HepG2 (cell line): ENCODE data around the gene PPP1R13B. TPM values are rescaled to one million over a fixed set of nuclear protein-coding genes. Genes with fewer than 3 reads are reported as not detected.

Experiments used
- ATAC-seq: fragments of 200-7000 bp; cut with Tn5 transposase; 3 replicates; pipeline ENCODE4 v1.9.1; 2020; ENCODE audit warnings: mild to moderate bottlenecking, moderate library complexity
- BruUV-seq: library from RNA; stranded (reverse); fragments of 400-500 nt; replicated peaks from 2 replicates; lab custom pipeline; 2021; lab: Mats Ljungman, UMichigan
- CTCF ChIA-PET: fragments of 300-600 bp; formaldehyde crosslinking; extraction: SDS; loops from one replicate; lab custom pipeline; 2021; ENCODE audit warnings: low total read pairs, inconsistent platforms, low intra/inter-chr PET ratio; lab: Yijun Ruan, JAX
- POLR2A ChIA-PET: fragments of 350-600 bp; sonication (Branson Sonifier 250); formaldehyde crosslinking; loops from one replicate; lab custom pipeline; 2020; ENCODE audit warnings: antibody characterized with exemption, inconsistent platforms; lab: Yijun Ruan, JAX
- DNase-seq: peaks from one replicate; pipeline ENCODE4 v3.0.0-alpha.2; 2015; ENCODE audit warnings: low spot score
- FAIRE-seq: peaks from 3 replicates; lab custom pipeline; 2011; peaks lifted over from hg19 to GRCh38; lab: Jason Lieb, UNC
- H2AFZ ChIP-seq: one replicate; pipeline ENCODE4 v1.6.1; 2011; ENCODE audit warnings: low read length, inconsistent platforms
- H3K27ac ChIP-seq: fragments of 300-600 bp; 3 replicates; pipeline ENCODE4 v1.8.0; 2011; ENCODE audit warnings: mixed run types, mild to moderate bottlenecking, mixed read lengths, low read length, inconsistent platforms; ENCODE audit not compliant: insufficient read depth; ENCODE audit errors: extremely low read length
- H3K27me3 ChIP-seq, 2 experiments: fragments of 200-600 bp in 1 of 2; 2 replicates in 1 of 2; 3 replicates in 1 of 2; pipeline versions ENCODE4 v1.6.0 to v1.8.0; 2011; ENCODE audit warnings: low read length in 2 of 2, mild to moderate bottlenecking in 2 of 2, moderate library complexity in 2 of 2, inconsistent platforms in 1 of 2; ENCODE audit not compliant: insufficient read depth in 2 of 2, control insufficient read depth in 1 of 2
- H3K36me3 ChIP-seq, 2 experiments: fragments of 200-600 bp in 1 of 2; replicated peaks in 1 of 2; 2 replicates in 1 of 2; 3 replicates in 1 of 2; pipeline versions ENCODE4 v1.5.1 to v1.8.0; 2011; ENCODE audit warnings: low read length in 2 of 2, inconsistent platforms in 1 of 2; ENCODE audit not compliant: insufficient read depth in 2 of 2, control insufficient read depth in 1 of 2
- H3K4me1 ChIP-seq: 2 replicates; pipeline ENCODE4 v1.5.1; 2012; ENCODE audit warnings: low read length, inconsistent platforms; ENCODE audit not compliant: insufficient read depth
- H3K4me2 ChIP-seq: 2 replicates; pipeline ENCODE4 v1.6.0; 2011; ENCODE audit warnings: low read depth, low read length, inconsistent platforms
- H3K4me3 ChIP-seq, 3 experiments: fragments of 200-600 bp in 1 of 3; sonication (generic), shearing (Covaris generic) in 1 of 3; replicated peaks in 1 of 3; 2 replicates each; pipeline ENCODE4 v1.5.1; 2011 to 2016; ENCODE audit warnings: low read length in 3 of 3, inconsistent platforms in 2 of 3, low read depth in 2 of 3, mild to moderate bottlenecking in 2 of 3, control low read depth in 1 of 3, mixed read lengths in 1 of 3; ENCODE audit not compliant: insufficient read depth in 1 of 3
- H3K79me2 ChIP-seq: one replicate; pipeline ENCODE4 v1.6.1; 2011; ENCODE audit warnings: low read length, inconsistent platforms; ENCODE audit not compliant: insufficient read depth
- H3K9ac ChIP-seq: 2 replicates; pipeline ENCODE4 v1.6.0; 2011; ENCODE audit warnings: mild to moderate bottlenecking, low read depth, low read length, inconsistent platforms; ENCODE audit not compliant: insufficient read depth
- H3K9me3 ChIP-seq: 2 replicates; pipeline ENCODE4 v1.5.1; 2012; ENCODE audit warnings: mild to moderate bottlenecking, low read length
- H4K20me1 ChIP-seq: 2 replicates; pipeline ENCODE4 v1.6.0; 2011; ENCODE audit warnings: inconsistent platforms, mild to moderate bottlenecking, low read length, moderate library complexity; ENCODE audit not compliant: insufficient read depth
- AGO2 ChIP-seq: fragments of 200-400 bp; formaldehyde crosslinking; optimal IDR thresholded peaks from 2 replicates; pipeline ENCODE3; 2017; ENCODE audit warnings: mild to moderate bottlenecking, low read depth, low read length, moderate library complexity
- AKAP8 ChIP-seq: sonication (generic); formaldehyde crosslinking; IDR thresholded peaks from 2 replicates; pipeline ENCODE4 v1.5.1; 2020; ENCODE audit warnings: mild to moderate bottlenecking, missing genetic modification reagents
- HNRNPK ChIP-seq: fragments of 200-400 bp; formaldehyde crosslinking; IDR thresholded peaks from 2 replicates; pipeline ENCODE4 v1.6.1; 2018; ENCODE audit warnings: low read length, low read depth, moderate library complexity, mild to moderate bottlenecking; ENCODE audit not compliant: poor library complexity, severe bottlenecking
- HNRNPLL ChIP-seq: fragments of 200-400 bp; formaldehyde crosslinking; IDR thresholded peaks from 2 replicates; pipeline ENCODE4 v1.6.1; 2017; ENCODE audit warnings: mild to moderate bottlenecking, low read depth, low read length; ENCODE audit not compliant: poor library complexity, severe bottlenecking
- MTA1 ChIP-seq: sonication (generic); formaldehyde crosslinking; IDR thresholded peaks from 2 replicates; pipeline ENCODE4 v1.4.0; 2020; ENCODE audit warnings: missing genetic modification reagents, mild to moderate bottlenecking, borderline replicate concordance
- RBM22 ChIP-seq: fragments of 200-400 bp; formaldehyde crosslinking; optimal IDR thresholded peaks from 2 replicates; pipeline ENCODE3; 2017; ENCODE audit warnings: mild to moderate bottlenecking, low read length, moderate library complexity
- REXO4 ChIP-seq: sonication (generic); formaldehyde crosslinking; IDR thresholded peaks from 2 replicates; pipeline ENCODE4 v1.8.0; 2022; ENCODE audit warnings: missing genetic modification reagents, mild to moderate bottlenecking, borderline replicate concordance
- SMAD9 ChIP-seq: sonication (generic); formaldehyde crosslinking; IDR thresholded peaks from 2 replicates; pipeline ENCODE4 v1.5.1; 2020; ENCODE audit warnings: mild to moderate bottlenecking, missing genetic modification reagents
- ZNF354B ChIP-seq: sonication (generic); formaldehyde crosslinking; IDR thresholded peaks from 2 replicates; pipeline ENCODE4 v1.8.0; 2022; ENCODE audit warnings: mild to moderate bottlenecking, missing genetic modification reagents
- ZNF83 ChIP-seq: sonication (generic); formaldehyde crosslinking; IDR thresholded peaks from 2 replicates; pipeline ENCODE4 v1.4.0; 2020; ENCODE audit warnings: missing genetic modification reagents, mild to moderate bottlenecking, borderline replicate concordance
- WGBS: methylation state at CpG from one replicate; pipeline ENCODE4 v1.1.6; 2017; ENCODE audit warnings: low lambda C conversion rate; 5-methylcytosine and 5-hydroxymethylcytosine counted together
- in situ Hi-C: cut with HindIII; loops from 2 replicates; pipeline ENCODE4 v1.10.0; 2017; ENCODE audit warnings: low pct_unique_long_range_greater_than_20kb; ENCODE audit not compliant: extremely low pct_ligation_motif_present
- intact Hi-C: fragments of 100-400 bp; cut with micrococcal nuclease; formaldehyde crosslinking; loops from one replicate; pipeline ENCODE4 v1.10.0; 2022; ENCODE audit not compliant: unreplicated experiment
- polyA plus RNA-seq, 8 experiments: library from polyadenylated mRNA; depleted of rRNA in 3 of 8; stranded (reverse) in 7 of 8; unstranded in 1 of 8; fragments of >200 nt; fragmentation: Illumina TruSeq in 4 of 8; extraction: Trizol in 4 of 8; gene quantifications; 2 replicates each; pipeline versions ENCODE4 v1.2.1 to v1.2.3, GENCODE V29; 2011 to 2016; ENCODE audit warnings: low read depth in 4 of 8, missing spikeins in 1 of 8, mixed read lengths in 1 of 8; ENCODE audit not compliant: insufficient read depth in 1 of 8
- total RNA-seq, 5 experiments: library from RNA; depleted of rRNA; stranded (reverse); fragments of >200 nt; fragmentation: Illumina TruSeq; extraction: Trizol; gene quantifications; 2 replicates each; pipeline ENCODE4 v1.2.3, GENCODE V29; 2016; ENCODE audit warnings: low read depth in 1 of 5
- TF ChIP-seq, protein P1 (sequence below): sonication (generic); formaldehyde crosslinking; IDR thresholded peaks from 2 replicates; pipeline ENCODE4 v1.5.1; 2020; ENCODE audit warnings: mild to moderate bottlenecking, missing genetic modification reagents, moderate library complexity
- TF ChIP-seq, protein P2 (sequence below): sonication (generic); formaldehyde crosslinking; IDR thresholded peaks from 2 replicates; pipeline ENCODE4 v1.8.1; 2023; ENCODE audit warnings: mild to moderate bottlenecking, inconsistent platforms, moderate library complexity, missing genetic modification reagents, borderline replicate concordance

PPP1R13B gene
- total and polyA plus RNA-seq, 2 of the 13 experiments (the other 11 are each of a cell fraction or from before 2014, with no cell fraction given), result 4.6 to 9.4 TPM

DNA sequence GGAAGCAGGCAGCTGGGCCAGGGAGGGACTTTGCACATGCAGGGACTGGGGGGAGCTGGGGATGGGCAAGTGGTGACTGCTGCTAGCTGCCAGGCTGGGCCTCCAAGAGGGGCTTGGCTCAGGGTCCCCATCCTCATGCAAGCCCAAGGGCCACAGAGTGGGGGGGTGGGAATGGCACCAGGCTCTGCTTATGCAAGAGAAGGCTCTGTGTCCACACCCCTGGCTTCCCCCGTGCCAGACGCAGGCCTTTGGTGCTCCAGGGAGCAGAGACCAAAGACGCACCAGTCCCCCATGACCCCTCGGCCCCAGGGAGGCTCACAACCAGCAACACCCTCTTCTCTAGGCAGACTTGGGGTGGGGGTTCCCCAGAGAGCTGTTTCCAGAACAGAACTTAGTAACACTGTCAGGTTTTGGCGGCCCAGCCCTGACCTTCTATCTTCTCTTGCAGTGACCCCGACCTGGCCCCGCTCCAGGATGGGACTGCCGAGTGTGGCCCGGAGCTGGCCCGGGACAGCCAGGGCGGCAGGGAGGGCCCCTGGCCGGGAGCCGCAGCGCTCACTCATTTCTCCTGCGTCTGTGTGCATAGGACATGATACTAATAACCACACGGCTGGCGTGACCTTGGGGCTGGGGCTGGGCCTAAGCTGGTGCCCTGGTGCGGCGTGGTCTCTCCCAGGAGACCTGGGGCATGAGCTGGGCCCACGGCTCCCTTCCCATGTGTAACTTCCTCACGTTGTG lies 146.5 kb downstream of the PPP1R13B start (continued):
- TF ChIP-seq AGO2, result peak; percentile 48

DNA sequence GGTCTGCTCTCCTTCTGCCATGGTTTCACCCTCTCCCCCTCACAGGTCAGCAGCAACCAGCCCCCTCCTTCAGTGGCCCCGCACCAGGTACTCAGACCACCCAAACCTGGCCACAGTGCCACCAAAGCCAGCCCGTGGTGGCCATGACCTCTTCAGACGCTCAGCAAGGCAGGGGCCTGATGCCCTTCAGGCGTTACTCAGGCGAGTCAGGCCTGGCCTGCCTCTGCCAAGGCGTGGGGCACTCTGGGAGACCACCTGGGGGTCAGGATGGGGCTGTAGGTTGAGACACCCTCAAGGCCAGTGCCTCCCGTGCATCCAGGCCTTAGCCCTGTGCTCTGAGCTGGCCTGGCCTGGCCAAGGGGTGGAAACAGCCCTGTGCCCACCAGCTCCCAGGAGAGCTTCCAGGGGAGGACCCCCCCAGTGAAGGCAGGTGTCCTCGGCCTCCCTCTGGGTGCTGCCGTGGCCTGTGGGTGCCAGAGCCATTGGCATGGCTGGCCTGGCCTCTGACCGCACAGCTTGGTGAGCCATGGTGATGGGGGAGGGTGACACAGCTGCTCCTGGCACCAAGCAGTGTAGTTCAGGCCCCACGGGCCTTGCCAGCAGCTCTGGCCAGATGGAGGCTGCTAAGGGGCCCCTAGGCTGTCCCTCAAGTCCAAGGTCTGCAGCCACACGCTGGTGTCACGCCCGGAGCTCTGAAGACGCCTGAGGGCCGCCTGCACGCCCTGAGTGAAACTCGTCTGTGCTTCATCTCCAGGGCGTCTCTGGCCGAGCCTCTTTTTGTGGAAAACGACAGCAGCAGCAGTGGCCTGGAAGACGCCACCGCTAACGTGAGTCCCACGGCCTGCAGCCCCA lies 147.2 kb downstream of the PPP1R13B start:
- DNase-seq, result no peak
- TF ChIP-seq ZNF83, result no peak
- TF ChIP-seq REXO4 (CRISPR knock-in tag), result 0 out of 2 replicates have a peak, but pooled peaks have one; percentile 31
- no peak for TF ChIP-seq HNRNPK
- TF ChIP-seq HNRNPLL, result no peak
- TF ChIP-seq, protein P1, sequence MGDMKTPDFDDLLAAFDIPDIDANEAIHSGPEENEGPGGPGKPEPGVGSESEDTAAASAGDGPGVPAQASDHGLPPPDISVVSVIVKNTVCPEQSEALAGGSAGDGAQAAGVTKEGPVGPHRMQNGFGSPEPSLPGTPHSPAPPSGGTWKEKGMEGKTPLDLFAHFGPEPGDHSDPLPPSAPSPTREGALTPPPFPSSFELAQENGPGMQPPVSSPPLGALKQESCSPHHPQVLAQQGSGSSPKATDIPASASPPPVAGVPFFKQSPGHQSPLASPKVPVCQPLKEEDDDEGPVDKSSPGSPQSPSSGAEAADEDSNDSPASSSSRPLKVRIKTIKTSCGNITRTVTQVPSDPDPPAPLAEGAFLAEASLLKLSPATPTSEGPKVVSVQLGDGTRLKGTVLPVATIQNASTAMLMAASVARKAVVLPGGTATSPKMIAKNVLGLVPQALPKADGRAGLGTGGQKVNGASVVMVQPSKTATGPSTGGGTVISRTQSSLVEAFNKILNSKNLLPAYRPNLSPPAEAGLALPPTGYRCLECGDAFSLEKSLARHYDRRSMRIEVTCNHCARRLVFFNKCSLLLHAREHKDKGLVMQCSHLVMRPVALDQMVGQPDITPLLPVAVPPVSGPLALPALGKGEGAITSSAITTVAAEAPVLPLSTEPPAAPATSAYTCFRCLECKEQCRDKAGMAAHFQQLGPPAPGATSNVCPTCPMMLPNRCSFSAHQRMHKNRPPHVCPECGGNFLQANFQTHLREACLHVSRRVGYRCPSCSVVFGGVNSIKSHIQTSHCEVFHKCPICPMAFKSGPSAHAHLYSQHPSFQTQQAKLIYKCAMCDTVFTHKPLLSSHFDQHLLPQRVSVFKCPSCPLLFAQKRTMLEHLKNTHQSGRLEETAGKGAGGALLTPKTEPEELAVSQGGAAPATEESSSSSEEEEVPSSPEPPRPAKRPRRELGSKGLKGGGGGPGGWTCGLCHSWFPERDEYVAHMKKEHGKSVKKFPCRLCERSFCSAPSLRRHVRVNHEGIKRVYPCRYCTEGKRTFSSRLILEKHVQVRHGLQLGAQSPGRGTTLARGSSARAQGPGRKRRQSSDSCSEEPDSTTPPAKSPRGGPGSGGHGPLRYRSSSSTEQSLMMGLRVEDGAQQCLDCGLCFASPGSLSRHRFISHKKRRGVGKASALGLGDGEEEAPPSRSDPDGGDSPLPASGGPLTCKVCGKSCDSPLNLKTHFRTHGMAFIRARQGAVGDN (CRISPR knock-in tag), result 0 out of 2 replicates have a peak, but pooled peaks have one; percentile 26
- TF ChIP-seq SMAD9 (CRISPR knock-in tag), result no peak
- no peak for TF ChIP-seq MTA1 (CRISPR knock-in tag)
- TF ChIP-seq, protein P2, sequence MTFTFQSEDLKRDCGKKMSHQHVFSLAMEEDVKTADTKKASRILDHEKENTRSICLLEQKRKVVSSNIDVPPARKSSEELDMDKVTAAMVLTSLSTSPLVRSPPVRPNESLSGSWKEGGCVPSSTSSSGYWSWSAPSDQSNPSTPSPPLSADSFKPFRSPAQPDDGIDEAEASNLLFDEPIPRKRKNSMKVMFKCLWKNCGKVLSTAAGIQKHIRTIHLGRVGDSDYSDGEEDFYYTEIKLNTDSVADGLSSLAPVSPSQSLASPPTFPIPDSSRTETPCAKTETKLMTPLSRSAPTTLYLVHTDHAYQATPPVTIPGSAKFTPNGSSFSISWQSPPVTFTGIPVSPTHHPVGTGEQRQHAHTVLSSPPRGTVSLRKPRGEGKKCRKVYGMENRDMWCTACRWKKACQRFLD (CRISPR knock-in tag), result no peak
- peak; percentile 70 for TF ChIP-seq RBM22
- peak; percentile 65; the same call in 1 of the 2 replicates for TF ChIP-seq AKAP8 (CRISPR knock-in tag)
- no peak for TF ChIP-seq ZNF354B (CRISPR knock-in tag)

More for the DNA sequence above, 147.2 kb downstream of the PPP1R13B start:
- no TSS peak for BruUV-seq
- H2AFZ ChIP-seq, result no peak overlapping the region
- H3K27me3 ChIP-seq, result no peaks in the 10 kb centered on the region
- H3K4me3 ChIP-seq, result no peak overlapping the region
- WGBS, result 100% methylated on average over 2 of the region's 25 CpGs
- H4K20me1 ChIP-seq, result no peaks in the 10 kb centered on the region
- in situ Hi-C loops, result no loop called here
- FAIRE-seq (no peak), ATAC-seq (peak; percentile 8)
- H3K27ac ChIP-seq, result no peak overlapping the region
- H3K79me2 ChIP-seq, result no peaks in the 10 kb centered on the region
- intact Hi-C loops, result no loop called here
- ChIA-PET CTCF (no interaction called here), POLR2A (no interaction called here)
- peaks cover 11% of the 10 kb centered on the region for H3K4me1 ChIP-seq
- H3K36me3 ChIP-seq, result peaks cover 12 to 36% of the 10 kb centered on the region in 2 experiments; a peak in 4 of 5 replicates
- no peaks in the 10 kb centered on the region for H3K9me3 ChIP-seq
- H3K9ac ChIP-seq, result no peak overlapping the region; the same call in 1 of the 2 replicates
- H3K4me2 ChIP-seq, result no peak overlapping the region
